Natural killer cell treated with Interleukin-12 subunit alpha and Interleukin-12 subunit beta and Interleukin-15 and Interleukin-18, amount 100 ng/mL, for 72 hours (primary cell): ENCODE measurements around the gene EIF2AK2. TPM values are rescaled to one million over a fixed set of nuclear protein-coding genes. Genes with fewer than 3 reads are reported as not detected.

Experiments
- ATAC-seq, 2 donors: fragments of 150-1000 bp; cut with Tn5 transposase in 1 of 2; sonication (Bioruptor Pico), chemical (Tn5 transposase) in 1 of 2; 2 replicates each; pipeline ENCODE4 v1.10.0; 2021
- DNase-seq: peaks from one replicate; pipeline ENCODE4 v3.0.0; 2022; ENCODE audit warnings: low spot score
- H3K27ac Mint-ChIP-seq, 2 donors: 1 replicate in 1 of 2; 2 replicates in 1 of 2; pipeline ENCODE4 v1.8.0; 2022; ENCODE audit warnings: mixed read lengths in 2 of 2, mild to moderate bottlenecking in 1 of 2, moderate library complexity in 1 of 2
- H3K27me3 Mint-ChIP-seq, 2 donors: 1 replicate in 1 of 2; 2 replicates in 1 of 2; pipeline ENCODE4 v1.8.0; 2022; ENCODE audit warnings: mixed read lengths in 2 of 2
- H3K36me3 Mint-ChIP-seq: one replicate; pipeline ENCODE4 v1.8.0; 2022; ENCODE audit warnings: mixed read lengths
- H3K4me1 Mint-ChIP-seq, 2 donors: 1 replicate in 1 of 2; 2 replicates in 1 of 2; pipeline ENCODE4 v1.8.0; 2022; ENCODE audit warnings: low read depth in 2 of 2, mixed read lengths in 2 of 2, mild to moderate bottlenecking in 1 of 2
- H3K4me3 Mint-ChIP-seq: one replicate; pipeline ENCODE4 v1.8.0; 2022; ENCODE audit warnings: mixed read lengths
- H3K9me3 Mint-ChIP-seq: 2 replicates; pipeline ENCODE4 v1.8.0; 2022; ENCODE audit warnings: mixed read lengths
- total RNA-seq, 2 donors: library from RNA; stranded (reverse); gene quantifications; one replicate each; pipeline ENCODE4 v1.2.3, GENCODE V29; 2022

Gene EIF2AK2
- total RNA-seq, 2 donors from 2014 or later = 37.7 to 40.1 TPM

GRCh38 chr2:37153224-37153623 is 3.6 kb downstream of the EIF2AK2 start:
- Mint-ChIP-seq H3K4me1 (peaks cover 46 to 57% of the 10 kb centered on the region in 2 donors), H3K27ac (no peak overlapping the region), H3K36me3 (peaks cover 24% of the 10 kb centered on the region), H3K9me3 (no peaks in the 10 kb centered on the region), H3K27me3 (no peaks in the 10 kb centered on the region), H3K4me3 (no peak overlapping the region)
- no peak for DNase-seq
- ATAC-seq = no peak

GRCh38 chr2:37149626-37150322 is 7.0 kb downstream of the EIF2AK2 start:
- peak overlapping the region; percentile 80 to 81 for H3K27ac Mint-ChIP-seq
- ATAC-seq (peak; percentile 65 to 87), DNase-seq (no peak)
- no peaks in the 10 kb centered on the region for H3K9me3 Mint-ChIP-seq
- no peaks in the 10 kb centered on the region for H3K27me3 Mint-ChIP-seq
- peaks cover 34% of the 10 kb centered on the region for H3K36me3 Mint-ChIP-seq
- peak overlapping the region; percentile 88 for H3K4me3 Mint-ChIP-seq
- H3K4me1 Mint-ChIP-seq = peaks cover 27 to 35% of the 10 kb centered on the region in 2 donors

- Mint-ChIP-seq H3K4me1 (peaks cover 25 to 30% of the 10 kb centered on the region in 2 donors), H3K36me3 (peaks cover 29% of the 10 kb centered on the region), H3K9me3 (no peaks in the 10 kb centered on the region), H3K27me3 (no peaks in the 10 kb centered on the region), H3K27ac (peak overlapping the region; percentile 24 to 81), H3K4me3 (no peak overlapping the region)
- no peak for ATAC-seq
- no peak for DNase-seq
Observed at GRCh38 chr2:37148325-37148724, 8.5 kb downstream of the EIF2AK2 start.

GRCh38 chr2:37146062-37146461 is 10.7 kb downstream of the EIF2AK2 start:
- Mint-ChIP-seq H3K27me3 (no peaks in the 10 kb centered on the region), H3K9me3 (no peaks in the 10 kb centered on the region), H3K27ac (no peak overlapping the region), H3K36me3 (peaks cover 25% of the 10 kb centered on the region), H3K4me1 (peaks cover 12 to 17% of the 10 kb centered on the region in 2 donors), H3K4me3 (no peak overlapping the region)
- no peak for DNase-seq
- ATAC-seq = no peak

- Mint-ChIP-seq H3K9me3 (no peaks in the 10 kb centered on the region), H3K36me3 (peaks cover 29% of the 10 kb centered on the region), H3K27me3 (no peaks in the 10 kb centered on the region), H3K4me3 (no peak overlapping the region), H3K4me1 (peaks cover 0 to 6% of the 10 kb centered on the region in 2 donors), H3K27ac (no peak overlapping the region)
- ATAC-seq = no peak
- no peak for DNase-seq
Observed at GRCh38 chr2:37143974-37144373, 12.8 kb downstream of the EIF2AK2 start.

GRCh38 chr2:37142546-37142945 is 14.2 kb downstream of the EIF2AK2 start:
- H3K4me3 Mint-ChIP-seq = no peak overlapping the region
- no peak for ATAC-seq
- H3K36me3 Mint-ChIP-seq = peaks cover 20% of the 10 kb centered on the region
- DNase-seq = no peak
- H3K4me1 Mint-ChIP-seq = no peaks in the 10 kb centered on the region
- H3K9me3 Mint-ChIP-seq = no peaks in the 10 kb centered on the region
- H3K27me3 Mint-ChIP-seq = no peaks in the 10 kb centered on the region
- no peak overlapping the region for H3K27ac Mint-ChIP-seq

GRCh38 chr2:37132914-37133313 is 23.9 kb downstream of the EIF2AK2 start:
- ATAC-seq = no peak
- peaks cover 7% of the 10 kb centered on the region in 2 donors for H3K4me1 Mint-ChIP-seq
- DNase-seq = no peak
- H3K4me3 Mint-ChIP-seq = no peak overlapping the region
- H3K36me3 Mint-ChIP-seq = peaks cover 34% of the 10 kb centered on the region
- no peaks in the 10 kb centered on the region for H3K27me3 Mint-ChIP-seq
- H3K9me3 Mint-ChIP-seq = no peaks in the 10 kb centered on the region
- no peak overlapping the region for H3K27ac Mint-ChIP-seq

GRCh38 chr2:37125416-37125815 is 31.4 kb downstream of the EIF2AK2 start:
- DNase-seq (no peak), ATAC-seq (no peak)
- Mint-ChIP-seq H3K4me1 (peaks cover 0 to 7% of the 10 kb centered on the region in 2 donors), H3K9me3 (no peaks in the 10 kb centered on the region), H3K27ac (no peak overlapping the region), H3K36me3 (peaks cover 13% of the 10 kb centered on the region), H3K4me3 (no peak overlapping the region), H3K27me3 (no peaks in the 10 kb centered on the region)

GRCh38 chr2:37119157-37119556 is 37.6 kb downstream of the EIF2AK2 start:
- no peaks in the 10 kb centered on the region for H3K27me3 Mint-ChIP-seq

GRCh38 chr2:37117566-37117965 is 39.2 kb downstream of the EIF2AK2 start:
- H3K36me3 Mint-ChIP-seq = peaks cover 6% of the 10 kb centered on the region
- H3K27me3 Mint-ChIP-seq = no peaks in the 10 kb centered on the region
- no peak overlapping the region for H3K4me3 Mint-ChIP-seq
- H3K9me3 Mint-ChIP-seq = no peaks in the 10 kb centered on the region
- H3K4me1 Mint-ChIP-seq = peaks cover 6 to 7% of the 10 kb centered on the region in 2 donors
- H3K27ac Mint-ChIP-seq = no peak overlapping the region
- DNase-seq (no peak), ATAC-seq (no peak)

More at GRCh38 chr2:37119157-37119556, 37.6 kb downstream of the EIF2AK2 start:
- no peaks in the 10 kb centered on the region for H3K9me3 Mint-ChIP-seq
- peaks cover 6 to 7% of the 10 kb centered on the region in 2 donors for H3K4me1 Mint-ChIP-seq
- no peak for ATAC-seq
- H3K4me3 Mint-ChIP-seq = no peak overlapping the region
- peak overlapping the region in 1 of 2 donors; percentile 16 for H3K27ac Mint-ChIP-seq
- H3K36me3 Mint-ChIP-seq = peaks cover 6% of the 10 kb centered on the region
- DNase-seq = no peak

GRCh38 chr2:37111958-37112357 is 44.8 kb downstream of the EIF2AK2 start:
- no peaks in the 10 kb centered on the region for H3K27me3 Mint-ChIP-seq
- peaks cover 15% of the 10 kb centered on the region for H3K36me3 Mint-ChIP-seq
- ATAC-seq = no peak
- H3K4me1 Mint-ChIP-seq = peaks cover 6 to 10% of the 10 kb centered on the region in 2 donors
- H3K4me3 Mint-ChIP-seq = no peak overlapping the region
- no peak overlapping the region for H3K27ac Mint-ChIP-seq
- H3K9me3 Mint-ChIP-seq = no peaks in the 10 kb centered on the region
- no peak for DNase-seq

- Mint-ChIP-seq H3K27me3 (no peaks in the 10 kb centered on the region), H3K27ac (peak overlapping the region in 1 of 2 donors; percentile 35), H3K36me3 (peaks cover 19% of the 10 kb centered on the region), H3K4me1 (peaks cover 0 to 3% of the 10 kb centered on the region in 2 donors), H3K4me3 (no peak overlapping the region), H3K9me3 (no peaks in the 10 kb centered on the region)
- DNase-seq (no peak), ATAC-seq (no peak)
Observed at GRCh38 chr2:37110306-37111212, 46.2 kb downstream of the EIF2AK2 start.

- H3K36me3 Mint-ChIP-seq = peaks cover 22% of the 10 kb centered on the region
- no peaks in the 10 kb centered on the region for H3K9me3 Mint-ChIP-seq
- DNase-seq (no peak), ATAC-seq (no peak)
- no peak overlapping the region for H3K27ac Mint-ChIP-seq
- peaks cover 0 to 3% of the 10 kb centered on the region in 2 donors for H3K4me1 Mint-ChIP-seq
- H3K27me3 Mint-ChIP-seq = no peaks in the 10 kb centered on the region
- no peak overlapping the region for H3K4me3 Mint-ChIP-seq
Observed at GRCh38 chr2:37109523-37109922, 47.3 kb downstream of the EIF2AK2 start.

- Mint-ChIP-seq H3K4me3 (no peak overlapping the region), H3K27me3 (no peaks in the 10 kb centered on the region), H3K36me3 (peaks cover 20% of the 10 kb centered on the region), H3K4me1 (no peaks in the 10 kb centered on the region), H3K9me3 (no peaks in the 10 kb centered on the region), H3K27ac (no peak overlapping the region)
- no peak for ATAC-seq
- DNase-seq = no peak
Observed at GRCh38 chr2:37105150-37105549, 51.6 kb downstream of the EIF2AK2 start.
